Gastrocnemius medialis (tissue), 4 donors: ENCODE results near the gene CLSTN2. TPM values are rescaled to one million over a fixed set of nuclear protein-coding genes. Genes with fewer than 3 reads are reported as not detected.

ENCODE experiments used
- ATAC-seq, 2 donors: fragments of 150-250 bp; one replicate each; pipeline ENCODE4 v1.9.1; 2016
- DNase-seq, 2 donors: peaks; one replicate each; pipeline ENCODE4 v3.0.0-alpha.2; 2019
- H3K27ac ChIP-seq, 4 donors: fragments of 200-600 bp; sonication (generic); 1 replicate in 1 of 4; 2 replicates in 3 of 4; pipeline ENCODE4 v1.5.1; 2016 to 2018; ENCODE audit warnings: mild to moderate bottlenecking in 2 of 4, moderate library complexity in 1 of 4
- H3K27me3 ChIP-seq, 3 donors: fragments of 200-600 bp; sonication (generic) in 2 of 3; 1 replicate in 1 of 3; 2 replicates in 2 of 3; pipeline versions ENCODE4 v1.5.1 to v1.6.0; 2016 to 2019; ENCODE audit warnings: mild to moderate bottlenecking in 1 of 3, moderate library complexity in 1 of 3
- H3K36me3 ChIP-seq, 2 donors: fragments of 200-600 bp; sonication (generic) in 1 of 2; one replicate each; pipeline ENCODE4 v1.5.1; 2017 to 2018
- H3K4me1 ChIP-seq, 2 donors: fragments of 200-600 bp; sonication (generic) in 1 of 2; one replicate each; pipeline ENCODE4 v1.5.1; 2016 to 2017; ENCODE audit warnings: mild to moderate bottlenecking in 2 of 2
- H3K4me3 ChIP-seq, 4 donors: fragments of 200-600 bp; sonication (generic) in 3 of 4; 1 replicate in 1 of 4; 2 replicates in 3 of 4; pipeline ENCODE4 v1.5.1; 2016 to 2019; ENCODE audit warnings: mild to moderate bottlenecking in 2 of 4
- H3K9me3 ChIP-seq, 3 donors: fragments of 200-600 bp; sonication (generic) in 2 of 3; 1 replicate in 1 of 3; 2 replicates in 2 of 3; pipeline ENCODE4 v1.5.1; 2016 to 2019
- CTCF ChIP-seq, 5 experiments: fragments of 450-650 bp in 3 of 5; fragments of 200-600 bp in 2 of 5; sonication (generic) in 2 of 5; IDR thresholded peaks in 4 of 5; conservative IDR thresholded peaks in 1 of 5; 1 replicate in 4 of 5; 2 replicates in 1 of 5; pipeline ENCODE4 v1.5.1; 2016 to 2019; ENCODE audit warnings: antibody characterized with exemption in 5 of 5, mild to moderate bottlenecking in 3 of 5, moderate library complexity in 3 of 5
- POLR2A ChIP-seq, 2 donors: fragments of 450-650 bp; IDR thresholded peaks; one replicate each; pipeline ENCODE4 v1.6.1; 2017; ENCODE audit warnings: antibody characterized with exemption in 2 of 2, mild to moderate bottlenecking in 2 of 2, moderate library complexity in 2 of 2
- in situ Hi-C, 4 donors: fragments of 200-750 bp; cut with MboI; loops; one replicate each; pipeline versions ENCODE4 v1.15.0 to v1.8.0; 2017; ENCODE audit warnings: low sequenced_read_pairs in 4 of 4
- intact Hi-C: fragments of 100-400 bp; cut with DNase I; formaldehyde crosslinking; loops from one replicate; pipeline ENCODE4 v1.15.1; 2023; ENCODE audit warnings: low total_unique reads
- total RNA-seq, 4 donors: library from RNA; depleted of rRNA; stranded (reverse); fragments of >200 nt; gene quantifications; one replicate each; pipeline versions ENCODE4 v1.1.0 to v1.2.3, GENCODE V29; 2016

CLSTN2 gene
- total RNA-seq, 4 donors from 2014 or later: 1.1 to 4.9 (median 4.0) TPM

DNA sequence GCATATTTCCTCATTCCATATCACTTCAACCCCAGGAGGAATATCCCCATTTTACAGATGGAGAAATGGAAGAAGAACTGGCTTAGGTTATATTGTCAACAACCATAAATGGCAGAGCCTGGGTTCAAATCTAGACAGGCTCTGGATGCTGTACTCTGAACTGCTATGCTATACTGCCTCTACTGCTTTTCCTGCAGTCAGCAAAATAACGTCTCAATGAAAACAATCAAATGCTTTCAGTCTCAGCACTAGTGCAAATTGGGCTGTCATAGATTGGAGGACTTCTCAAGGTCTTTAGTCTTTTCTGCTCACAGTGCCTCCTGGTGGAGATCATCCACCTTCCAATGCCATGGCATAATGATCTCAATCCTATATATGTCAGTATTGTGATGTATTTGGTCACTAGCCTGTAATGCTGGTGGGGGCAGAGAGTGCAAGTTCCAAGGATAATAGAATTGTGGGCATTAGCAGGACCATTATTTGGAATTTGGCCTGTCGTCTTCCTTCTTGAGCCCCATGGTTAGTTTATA lies 285.0 kb downstream of the CLSTN2 start:
- intact Hi-C loops: no loop called here
- DNase-seq: no peak
- no peaks in the 10 kb centered on the region for H3K9me3 ChIP-seq
- no peak for ATAC-seq
- H3K36me3 ChIP-seq: no peaks in the 10 kb centered on the region
- TF ChIP-seq CTCF (IDR thresholded peaks at IDR 0.05 in 4 of 5, conservative IDR thresholded peaks at IDR 0.05 in 1 of 5) (no peak), POLR2A (IDR thresholded peaks at IDR 0.05) (no peak)
- H3K27ac ChIP-seq: no peak overlapping the region
- H3K27me3 ChIP-seq: no peaks in the 10 kb centered on the region
- in situ Hi-C loops: no loop called here
- H3K4me3 ChIP-seq: no peak overlapping the region
- no peaks in the 10 kb centered on the region for H3K4me1 ChIP-seq

DNA sequence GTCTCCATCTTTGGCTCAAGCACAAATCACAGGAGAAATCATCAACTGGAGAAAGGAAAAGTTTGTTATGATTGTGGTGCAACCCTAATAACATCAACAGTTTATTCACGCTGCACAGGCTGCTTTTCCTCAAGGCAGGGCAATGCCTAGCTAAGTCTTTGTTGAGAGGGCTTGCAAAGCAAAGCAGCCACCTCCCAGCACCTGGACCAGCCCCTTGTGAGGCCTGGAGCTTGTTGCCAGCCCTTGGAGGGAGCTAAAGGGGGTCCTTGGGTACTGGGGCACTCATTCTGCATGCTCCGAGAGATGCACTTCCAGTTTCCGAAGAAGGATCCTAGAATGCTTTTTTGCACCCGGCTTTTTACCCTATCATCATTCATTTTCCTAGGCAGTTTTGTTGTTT lies 288.2 kb downstream of the CLSTN2 start:
- no peaks in the 10 kb centered on the region for H3K36me3 ChIP-seq
- in situ Hi-C loops: no loop called here
- no peaks in the 10 kb centered on the region for H3K4me1 ChIP-seq
- TF ChIP-seq CTCF (IDR thresholded peaks at IDR 0.05 in 4 of 5, conservative IDR thresholded peaks at IDR 0.05 in 1 of 5): no peak
- no peak for TF ChIP-seq POLR2A (IDR thresholded peaks at IDR 0.05)
- no peak overlapping the region for H3K27ac ChIP-seq
- no peak for DNase-seq
- intact Hi-C loops: no loop called here
- no peaks in the 10 kb centered on the region for H3K27me3 ChIP-seq
- no peaks in the 10 kb centered on the region for H3K9me3 ChIP-seq
- H3K4me3 ChIP-seq: no peak overlapping the region
- no peak for ATAC-seq

DNA sequence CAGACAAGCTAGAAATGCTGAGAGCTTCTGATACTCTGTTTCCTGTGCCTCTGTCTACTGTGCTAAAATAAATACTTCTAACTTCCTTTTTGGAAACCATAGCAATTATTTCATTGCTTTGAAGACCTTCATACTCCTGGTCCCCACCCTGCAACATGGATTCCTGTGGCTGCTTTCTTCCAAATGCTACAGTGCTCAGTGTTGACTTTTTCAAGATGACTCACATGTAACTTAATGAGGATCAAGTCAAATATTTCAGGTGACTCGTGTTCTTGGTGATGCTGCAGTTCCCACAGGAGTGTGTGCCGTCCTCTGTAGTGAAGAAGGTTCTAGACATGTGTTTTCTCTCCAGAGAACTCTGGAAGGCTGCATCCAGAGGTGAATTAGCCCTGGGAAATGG lies 288.6 kb downstream of the CLSTN2 start:
- Histone ChIP-seq H3K4me1 (no peaks in the 10 kb centered on the region), H3K36me3 (no peaks in the 10 kb centered on the region), H3K27me3 (no peaks in the 10 kb centered on the region), H3K9me3 (no peaks in the 10 kb centered on the region), H3K4me3 (no peak overlapping the region), H3K27ac (no peak overlapping the region)
- ATAC-seq: no peak
- in situ Hi-C loops (no loop called here), intact Hi-C loops (no loop called here)
- TF ChIP-seq CTCF (IDR thresholded peaks at IDR 0.05 in 4 of 5, conservative IDR thresholded peaks at IDR 0.05 in 1 of 5) (no peak), POLR2A (IDR thresholded peaks at IDR 0.05) (no peak)
- DNase-seq: no peak

- no peaks in the 10 kb centered on the region for H3K9me3 ChIP-seq
- no peaks in the 10 kb centered on the region for H3K36me3 ChIP-seq
- no peak for TF ChIP-seq POLR2A (IDR thresholded peaks at IDR 0.05)
- no peak for TF ChIP-seq CTCF (IDR thresholded peaks at IDR 0.05 in 4 of 5, conservative IDR thresholded peaks at IDR 0.05 in 1 of 5)
- ATAC-seq (no peak), DNase-seq (no peak)
- H3K4me3 ChIP-seq: no peak overlapping the region
- H3K27ac ChIP-seq: no peak overlapping the region
- H3K27me3 ChIP-seq: no peaks in the 10 kb centered on the region
- intact Hi-C loops: no loop called here
- H3K4me1 ChIP-seq: no peaks in the 10 kb centered on the region
- in situ Hi-C loops: no loop called here
Measured at GRCh38 chr3:140224307-140224706, 289.3 kb downstream of the CLSTN2 start.

DNA sequence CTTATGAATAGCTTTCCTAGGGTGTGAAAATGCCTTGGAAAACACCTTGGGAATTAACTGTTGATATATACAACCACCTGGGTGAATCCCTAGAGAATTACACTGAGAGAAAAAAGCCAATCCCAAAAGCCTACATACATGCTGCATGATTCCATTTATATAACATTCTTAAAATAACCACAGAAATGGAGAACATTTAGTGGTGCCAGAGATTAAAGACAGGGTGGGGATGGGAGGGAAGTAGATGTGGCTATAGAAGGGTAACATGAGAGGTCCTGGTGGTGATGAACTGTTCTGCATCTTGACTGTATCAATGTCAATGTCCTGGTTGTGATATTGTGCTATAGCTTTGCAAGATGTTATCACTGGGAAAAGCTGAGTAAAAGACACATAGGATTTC lies 291.0 kb downstream of the CLSTN2 start:
- TF ChIP-seq CTCF (IDR thresholded peaks at IDR 0.05 in 4 of 5, conservative IDR thresholded peaks at IDR 0.05 in 1 of 5) (no peak), POLR2A (IDR thresholded peaks at IDR 0.05) (no peak)

More for the DNA sequence above, 291.0 kb downstream of the CLSTN2 start:
- Histone ChIP-seq H3K4me1 (no peaks in the 10 kb centered on the region), H3K27me3 (no peaks in the 10 kb centered on the region), H3K9me3 (no peaks in the 10 kb centered on the region), H3K4me3 (no peak overlapping the region), H3K27ac (no peak overlapping the region), H3K36me3 (no peaks in the 10 kb centered on the region)
- ATAC-seq (no peak), DNase-seq (no peak)
- in situ Hi-C loops: no loop called here
- intact Hi-C loops: no loop called here
